ENCODE results near the gene SLC7A6.

Gene SLC7A6

GRCh38 chr16:68246666-68247065, 17.7 kb upstream of the SLC7A6 start:
- H3K4me3 ChIP-seq (ENCODE audit: low read depth, low read length): no peak overlapping the region
- DNase-seq (ENCODE audit: low read depth): no peak
- no peak for TF ChIP-seq CTCF (IDR thresholded peaks at IDR 0.05; ENCODE audit: insufficient read depth, low read depth, low read length, missing control alignments)

GRCh38 chr16:68247400-68247799, 16.9 kb upstream of the SLC7A6 start:
- no peak overlapping the region for H3K4me3 ChIP-seq (ENCODE audit: low read depth, low read length)
- TF ChIP-seq CTCF (IDR thresholded peaks at IDR 0.05; ENCODE audit: insufficient read depth, low read depth, low read length, missing control alignments): no peak
- no peak for DNase-seq (ENCODE audit: low read depth)

GRCh38 chr16:68247932-68248331, 16.4 kb upstream of the SLC7A6 start:
- no peak for TF ChIP-seq CTCF (IDR thresholded peaks at IDR 0.05; ENCODE audit: insufficient read depth, low read depth, low read length, missing control alignments)

GRCh38 chr16:68249371-68249770, 15.0 kb upstream of the SLC7A6 start:
- no peak for DNase-seq (ENCODE audit: low read depth)
- TF ChIP-seq CTCF (IDR thresholded peaks at IDR 0.05; ENCODE audit: insufficient read depth, low read depth, low read length, missing control alignments): no peak
- no peak overlapping the region for H3K4me3 ChIP-seq (ENCODE audit: low read depth, low read length)

More at GRCh38 chr16:68247932-68248331, 16.4 kb upstream of the SLC7A6 start:
- H3K4me3 ChIP-seq (ENCODE audit: low read depth, low read length): no peak overlapping the region
- no peak for DNase-seq (ENCODE audit: low read depth)

GRCh38 chr16:68250951-68251350, 13.4 kb upstream of the SLC7A6 start:
- no peak for TF ChIP-seq CTCF (IDR thresholded peaks at IDR 0.05; ENCODE audit: insufficient read depth, low read depth, low read length, missing control alignments)
- no peak for DNase-seq (ENCODE audit: low read depth)
- no peak overlapping the region for H3K4me3 ChIP-seq (ENCODE audit: low read depth, low read length)

- no peak for TF ChIP-seq CTCF (IDR thresholded peaks at IDR 0.05; ENCODE audit: insufficient read depth, low read depth, low read length, missing control alignments)
- DNase-seq (ENCODE audit: low read depth): no peak
- H3K4me3 ChIP-seq (ENCODE audit: low read depth, low read length): no peak overlapping the region
Measured at GRCh38 chr16:68251832-68252231, 12.5 kb upstream of the SLC7A6 start.

- TF ChIP-seq CTCF (IDR thresholded peaks at IDR 0.05; ENCODE audit: insufficient read depth, low read depth, low read length, missing control alignments): no peak
- no peak overlapping the region for H3K4me3 ChIP-seq (ENCODE audit: low read depth, low read length)
- DNase-seq (ENCODE audit: low read depth): no peak
Measured at GRCh38 chr16:68252383-68252782, 11.9 kb upstream of the SLC7A6 start.
